HCT116 (cell line): Measurements from ENCODE around the gene ARL4A. TPM values are rescaled to one million over a fixed set of nuclear protein-coding genes. Genes with fewer than 3 reads are reported as not detected.

Experiments
- ATAC-seq: fragments of 200-7000 bp; cut with Tn5 transposase; 2 replicates; pipeline ENCODE4 v1.9.1; 2020; ENCODE audit warnings: mild to moderate bottlenecking, moderate library complexity
- BruUV-seq: library from RNA; stranded (reverse); fragments of 400-500 nt; replicated peaks from 2 replicates; lab custom pipeline; 2021; lab: Mats Ljungman, UMichigan
- CTCF ChIA-PET: fragments of 300-600 bp; sonication (Branson Sonifier 250); formaldehyde crosslinking; loops from one replicate; lab custom pipeline; 2021; ENCODE audit warnings: antibody characterized with exemption; lab: Charles Lee
- POLR2A ChIA-PET: fragments of 300-600, 350-600 bp; sonication (Branson Sonifier 250); formaldehyde crosslinking; loops from one replicate; lab custom pipeline; 2021; ENCODE audit warnings: antibody characterized with exemption; lab: Charles Lee
- RAD21 ChIA-PET, 2 experiments: fragments of 300-600 bp; sonication (Branson Sonifier 250); formaldehyde crosslinking; loops; one replicate each; lab custom pipeline; 2023; ENCODE audit warnings: low total read pairs in 2 of 2; ENCODE audit not compliant: uncharacterized antibody in 2 of 2, unreplicated experiment in 2 of 2, low non-redundant PET in 1 of 2; lab: Charles Lee
- DNase-seq: peaks from one replicate; pipeline ENCODE4 v3.0.0-alpha.2; 2010; ENCODE audit warnings: low read depth, low spot score
- H2AFZ ChIP-seq: fragments of 200-600 bp; shearing (Covaris generic), sonication (generic); 2 replicates; pipeline ENCODE4 v1.6.1; 2017; ENCODE audit warnings: low read depth, mixed run types, mixed read lengths, antibody characterized with exemption, low read length; ENCODE audit not compliant: poor library complexity, severe bottlenecking
- H3K27ac ChIP-seq: 2 replicates; pipeline ENCODE4 v1.5.1; 2012; ENCODE audit warnings: low read depth, low read length
- H3K27me3 ChIP-seq: fragments of 200-600 bp; sonication (generic); 2 replicates; pipeline ENCODE4 v1.6.1; 2016; ENCODE audit warnings: mixed run types, low read length, mixed read lengths; ENCODE audit not compliant: insufficient read depth
- H3K36me3 ChIP-seq, 2 experiments: fragments of 200-500 bp in 1 of 2; fragments of 200-600 bp in 1 of 2; sonication (Bioruptor generic) in 1 of 2; sonication (generic) in 1 of 2; 2 replicates each; pipeline versions ENCODE4 v1.5.1 to v1.6.1; 2014 to 2016; ENCODE audit warnings: low read length in 2 of 2, inconsistent platforms in 1 of 2, mixed read lengths in 1 of 2, mixed run types in 1 of 2; ENCODE audit not compliant: insufficient read depth in 2 of 2, control insufficient read depth in 1 of 2
- H3K4me1 ChIP-seq, 2 experiments: fragments of 200-600 bp in 1 of 2; sonication (generic) in 1 of 2; 2 replicates each; pipeline versions ENCODE4 v1.5.1 to v1.6.1; 2012 to 2017; ENCODE audit warnings: low read length in 2 of 2, inconsistent platforms in 1 of 2, mild to moderate bottlenecking in 1 of 2, mixed read lengths in 1 of 2, mixed run types in 1 of 2, moderate library complexity in 1 of 2; ENCODE audit not compliant: insufficient read depth in 2 of 2, control insufficient read depth in 1 of 2
- H3K4me2 ChIP-seq: fragments of 200-600 bp; sonication (generic); 2 replicates; pipeline ENCODE4 v1.6.1; 2017; ENCODE audit warnings: mixed run types, low read length, mixed read lengths
- H3K4me3 ChIP-seq, 2 experiments: fragments of 200-600 bp in 1 of 2; sonication (generic) in 1 of 2; replicated peaks in 1 of 2; 2 replicates each; pipeline ENCODE4 v1.5.1; 2011 to 2016; ENCODE audit warnings: low read length in 2 of 2, control low read depth in 1 of 2, low read depth in 1 of 2, mild to moderate bottlenecking in 1 of 2, mixed read lengths in 1 of 2, mixed run types in 1 of 2
- H3K79me2 ChIP-seq: fragments of 200-600 bp; sonication (generic); 2 replicates; pipeline ENCODE4 v1.6.1; 2017; ENCODE audit warnings: mild to moderate bottlenecking, mixed run types, low read length, moderate library complexity, mixed read lengths; ENCODE audit not compliant: insufficient read depth
- H3K9ac ChIP-seq: fragments of 200-600 bp; sonication (generic); 2 replicates; pipeline ENCODE4 v1.6.1; 2016; ENCODE audit warnings: low read length, mixed read lengths
- H3K9me2 ChIP-seq: fragments of 200-600 bp; sonication (generic), shearing (Covaris generic); 2 replicates; pipeline ENCODE4 v1.6.1; 2017; ENCODE audit warnings: mixed run types, mild to moderate bottlenecking, moderate library complexity; ENCODE audit not compliant: insufficient read depth
- H3K9me3 ChIP-seq, 2 experiments: fragments of 200-500 bp in 1 of 2; fragments of 200-600 bp in 1 of 2; sonication (Bioruptor generic) in 1 of 2; sonication (generic) in 1 of 2; 2 replicates each; pipeline ENCODE4 v1.6.1; 2014 to 2017; ENCODE audit warnings: low read length in 2 of 2, mixed read lengths in 2 of 2, inconsistent platforms in 1 of 2, low read depth in 1 of 2, mild to moderate bottlenecking in 1 of 2, mixed run types in 1 of 2, moderate library complexity in 1 of 2; ENCODE audit not compliant: control insufficient read depth in 1 of 2, insufficient read depth in 1 of 2
- H4K20me1 ChIP-seq: fragments of 200-600 bp; sonication (generic), shearing (Covaris generic); 2 replicates; pipeline ENCODE4 v1.6.1; 2017; ENCODE audit warnings: mixed run types, mild to moderate bottlenecking, moderate library complexity; ENCODE audit not compliant: insufficient read depth
- CBX3 ChIP-seq: IDR thresholded peaks from 2 replicates; pipeline ENCODE4 v1.6.1; 2012; ENCODE audit warnings: low read depth
- CEBPB ChIP-seq: IDR thresholded peaks from 2 replicates; pipeline ENCODE4 v1.6.1; 2012; ENCODE audit warnings: low read depth
- EGR1 ChIP-seq: IDR thresholded peaks from 2 replicates; pipeline ENCODE4 v1.6.1; 2012; ENCODE audit warnings: low read depth
- FOSL1 ChIP-seq: IDR thresholded peaks from 2 replicates; pipeline ENCODE4 v1.6.1; 2012; ENCODE audit warnings: low read depth
- JUND ChIP-seq: IDR thresholded peaks from 2 replicates; pipeline ENCODE4 v1.6.1; 2012
- POLR2A ChIP-seq: IDR thresholded peaks from 2 replicates; pipeline ENCODE4 v1.7.0; 2011; ENCODE audit warnings: borderline replicate concordance; ENCODE audit not compliant: insufficient read depth, insufficient read length; ENCODE audit errors: extremely low read depth
- POLR2AphosphoS5 ChIP-seq: IDR thresholded peaks from 2 replicates; pipeline ENCODE4 v1.6.1; 2011; ENCODE audit warnings: mild to moderate bottlenecking, low read depth, low read length, moderate library complexity
- RAD21 ChIP-seq: IDR thresholded peaks from 2 replicates; pipeline ENCODE4 v1.6.1; 2012; ENCODE audit warnings: low read depth, mild to moderate bottlenecking
- SIN3A ChIP-seq: IDR thresholded peaks from 2 replicates; pipeline ENCODE4 v1.6.1; 2012; ENCODE audit warnings: low read depth
- SRF ChIP-seq: IDR thresholded peaks from 2 replicates; pipeline ENCODE4 v1.6.1; 2012; ENCODE audit warnings: low read depth
- TCF7L2 ChIP-seq: IDR thresholded peaks from 2 replicates; pipeline ENCODE4 v1.7.0; 2011; ENCODE audit warnings: borderline replicate concordance, inconsistent platforms; ENCODE audit not compliant: insufficient read depth, insufficient read length; ENCODE audit errors: extremely low read depth
- ZFX ChIP-seq: fragments of 450-650 bp; IDR thresholded peaks from 2 replicates; pipeline ENCODE4 v1.6.1; 2017
- intact Hi-C: fragments of 100-400 bp; cut with micrococcal nuclease; formaldehyde crosslinking; loops from 2 replicates; pipeline ENCODE4 v1.10.0; 2022
- total RNA-seq: library from RNA; stranded (reverse); gene quantifications from one replicate; pipeline ENCODE4 v1.2.1, GENCODE V29; 2021; ENCODE audit not compliant: unreplicated experiment
- TF ChIP-seq, protein P1 (sequence below): IDR thresholded peaks from 2 replicates; pipeline ENCODE4 v1.6.1; 2012; ENCODE audit warnings: low read depth
- TF ChIP-seq, protein P2 (sequence below): IDR thresholded peaks from 2 replicates; pipeline ENCODE4 v1.6.1; 2012
- TF ChIP-seq, protein P3 (sequence below): IDR thresholded peaks from 2 replicates; pipeline ENCODE4 v1.6.1; 2011; ENCODE audit warnings: mild to moderate bottlenecking, low read length, moderate library complexity; ENCODE audit not compliant: insufficient replicate concordance; ENCODE audit errors: extremely low read depth

The ARL4A gene
- total RNA-seq, 1 experiment from 2014 or later: 44.6 TPM

DNA sequence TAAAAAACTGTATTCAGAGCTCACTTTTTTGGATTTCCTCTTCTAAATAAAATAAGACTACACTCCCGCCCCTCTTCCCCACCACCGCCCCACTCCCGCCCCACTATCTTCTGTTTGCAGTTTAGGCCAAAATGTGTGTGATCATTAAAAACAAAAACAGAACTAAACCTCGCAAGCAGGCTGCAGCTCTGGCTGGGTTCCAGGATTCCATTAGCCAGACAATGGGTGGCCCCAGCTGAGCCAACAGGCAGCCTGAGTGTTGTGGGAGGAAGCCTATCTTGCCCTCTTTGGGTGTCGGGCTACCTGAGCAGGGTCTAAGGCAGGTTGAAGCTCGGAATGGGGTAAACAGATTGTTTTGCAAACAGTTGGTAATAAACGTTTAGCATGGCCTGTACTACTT lies 41.7 kb downstream of the ARL4A start:
- H3K9me3 ChIP-seq: no peaks in the 10 kb centered on the region
- no peaks in the 10 kb centered on the region for H3K27me3 ChIP-seq
- H3K36me3 ChIP-seq: no peaks in the 10 kb centered on the region
- no peaks in the 10 kb centered on the region for H3K79me2 ChIP-seq
- no peaks in the 10 kb centered on the region for H4K20me1 ChIP-seq
- BruUV-seq: no TSS peak
- CTCF ChIA-PET: no interaction called here
- peak overlapping the region; percentile 3 for H2AFZ ChIP-seq
- H3K27ac ChIP-seq: no peak overlapping the region
- H3K9ac ChIP-seq: no peak overlapping the region
- DNase-seq: no peak
- TF ChIP-seq FOSL1 (no peak), SIN3A (no peak), TCF7L2 (no peak)
- TF ChIP-seq, protein P1, sequence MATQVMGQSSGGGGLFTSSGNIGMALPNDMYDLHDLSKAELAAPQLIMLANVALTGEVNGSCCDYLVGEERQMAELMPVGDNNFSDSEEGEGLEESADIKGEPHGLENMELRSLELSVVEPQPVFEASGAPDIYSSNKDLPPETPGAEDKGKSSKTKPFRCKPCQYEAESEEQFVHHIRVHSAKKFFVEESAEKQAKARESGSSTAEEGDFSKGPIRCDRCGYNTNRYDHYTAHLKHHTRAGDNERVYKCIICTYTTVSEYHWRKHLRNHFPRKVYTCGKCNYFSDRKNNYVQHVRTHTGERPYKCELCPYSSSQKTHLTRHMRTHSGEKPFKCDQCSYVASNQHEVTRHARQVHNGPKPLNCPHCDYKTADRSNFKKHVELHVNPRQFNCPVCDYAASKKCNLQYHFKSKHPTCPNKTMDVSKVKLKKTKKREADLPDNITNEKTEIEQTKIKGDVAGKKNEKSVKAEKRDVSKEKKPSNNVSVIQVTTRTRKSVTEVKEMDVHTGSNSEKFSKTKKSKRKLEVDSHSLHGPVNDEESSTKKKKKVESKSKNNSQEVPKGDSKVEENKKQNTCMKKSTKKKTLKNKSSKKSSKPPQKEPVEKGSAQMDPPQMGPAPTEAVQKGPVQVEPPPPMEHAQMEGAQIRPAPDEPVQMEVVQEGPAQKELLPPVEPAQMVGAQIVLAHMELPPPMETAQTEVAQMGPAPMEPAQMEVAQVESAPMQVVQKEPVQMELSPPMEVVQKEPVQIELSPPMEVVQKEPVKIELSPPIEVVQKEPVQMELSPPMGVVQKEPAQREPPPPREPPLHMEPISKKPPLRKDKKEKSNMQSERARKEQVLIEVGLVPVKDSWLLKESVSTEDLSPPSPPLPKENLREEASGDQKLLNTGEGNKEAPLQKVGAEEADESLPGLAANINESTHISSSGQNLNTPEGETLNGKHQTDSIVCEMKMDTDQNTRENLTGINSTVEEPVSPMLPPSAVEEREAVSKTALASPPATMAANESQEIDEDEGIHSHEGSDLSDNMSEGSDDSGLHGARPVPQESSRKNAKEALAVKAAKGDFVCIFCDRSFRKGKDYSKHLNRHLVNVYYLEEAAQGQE: no peak
- TF ChIP-seq, protein P2, sequence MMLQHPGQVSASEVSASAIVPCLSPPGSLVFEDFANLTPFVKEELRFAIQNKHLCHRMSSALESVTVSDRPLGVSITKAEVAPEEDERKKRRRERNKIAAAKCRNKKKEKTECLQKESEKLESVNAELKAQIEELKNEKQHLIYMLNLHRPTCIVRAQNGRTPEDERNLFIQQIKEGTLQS: no peak
- intact Hi-C loops: no loop called here
- peaks cover 17 to 18% of the 10 kb centered on the region in 2 experiments; a peak in 3 of 4 replicates for H3K4me1 ChIP-seq
- H3K4me3 ChIP-seq: no peak overlapping the region
- POLR2A ChIA-PET: no interaction called here
- no peak for ATAC-seq
- H3K9me2 ChIP-seq: no peaks in the 10 kb centered on the region
- RAD21 ChIA-PET: no interaction called here
- no peak overlapping the region for H3K4me2 ChIP-seq

DNA sequence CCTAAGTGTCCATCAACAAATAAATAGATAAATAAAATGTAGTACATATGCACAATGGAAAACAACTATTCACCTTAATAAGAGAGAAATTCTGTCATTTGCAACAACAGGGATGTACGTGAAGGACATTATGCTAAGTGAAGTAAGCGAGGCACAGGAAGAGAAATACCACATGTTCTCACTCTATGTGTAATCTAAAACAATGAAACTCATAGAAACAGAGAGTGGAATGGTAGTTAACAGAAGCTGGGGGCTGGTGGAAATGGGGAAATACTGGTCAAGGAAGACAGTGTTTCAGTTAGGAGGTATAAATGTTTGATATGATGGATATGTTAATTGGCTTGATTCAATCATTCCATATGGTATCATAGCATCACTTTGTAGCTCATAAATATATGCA lies 43.1 kb downstream of the ARL4A start:
- DNase-seq (no peak), ATAC-seq (no peak)
- BruUV-seq: no TSS peak
- intact Hi-C loops: no loop called here
- H4K20me1 ChIP-seq: no peaks in the 10 kb centered on the region
- no peaks in the 10 kb centered on the region for H3K79me2 ChIP-seq
- H3K9ac ChIP-seq: no peak overlapping the region
- peaks cover 17 to 18% of the 10 kb centered on the region in 2 experiments; a peak in 3 of 4 replicates for H3K4me1 ChIP-seq
- H3K36me3 ChIP-seq: no peaks in the 10 kb centered on the region
- ChIA-PET CTCF (interaction anchor here (1.0 kb wide), 1 partner anchor 44 kb away, joined by 3 read pairs; no protein-coding TSS in a partner anchor), POLR2A (no interaction called here), RAD21 (no interaction called here)
- H3K9me2 ChIP-seq: no peaks in the 10 kb centered on the region
- no peaks in the 10 kb centered on the region for H3K9me3 ChIP-seq
- no peak overlapping the region for H3K4me2 ChIP-seq
- H3K4me3 ChIP-seq: no peak overlapping the region
- H3K27me3 ChIP-seq: no peaks in the 10 kb centered on the region
- no peak overlapping the region for H2AFZ ChIP-seq
- no peak overlapping the region for H3K27ac ChIP-seq
- TF ChIP-seq ZFX (no peak), CEBPB (no peak), POLR2AphosphoS5 (no peak), POLR2A (no peak), RAD21 (no peak), SRF (no peak), CBX3 (no peak), SIN3A (no peak), EGR1 (no peak), JUND (no peak), FOSL1 (no peak)
- TF ChIP-seq, protein P2: no peak
- TF ChIP-seq, protein P3, sequence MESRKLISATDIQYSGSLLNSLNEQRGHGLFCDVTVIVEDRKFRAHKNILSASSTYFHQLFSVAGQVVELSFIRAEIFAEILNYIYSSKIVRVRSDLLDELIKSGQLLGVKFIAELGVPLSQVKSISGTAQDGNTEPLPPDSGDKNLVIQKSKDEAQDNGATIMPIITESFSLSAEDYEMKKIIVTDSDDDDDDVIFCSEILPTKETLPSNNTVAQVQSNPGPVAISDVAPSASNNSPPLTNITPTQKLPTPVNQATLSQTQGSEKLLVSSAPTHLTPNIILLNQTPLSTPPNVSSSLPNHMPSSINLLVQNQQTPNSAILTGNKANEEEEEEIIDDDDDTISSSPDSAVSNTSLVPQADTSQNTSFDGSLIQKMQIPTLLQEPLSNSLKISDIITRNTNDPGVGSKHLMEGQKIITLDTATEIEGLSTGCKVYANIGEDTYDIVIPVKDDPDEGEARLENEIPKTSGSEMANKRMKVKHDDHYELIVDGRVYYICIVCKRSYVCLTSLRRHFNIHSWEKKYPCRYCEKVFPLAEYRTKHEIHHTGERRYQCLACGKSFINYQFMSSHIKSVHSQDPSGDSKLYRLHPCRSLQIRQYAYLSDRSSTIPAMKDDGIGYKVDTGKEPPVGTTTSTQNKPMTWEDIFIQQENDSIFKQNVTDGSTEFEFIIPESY: no peak
